Airway epithelial cell (primary cell): ENCODE results near the gene POU2F3. TPM values are rescaled to one million over a fixed set of nuclear protein-coding genes. Genes with fewer than 3 reads are reported as not detected.

Experiments used
- total RNA-seq: library from RNA; depleted of rRNA; stranded (reverse); fragments of >200 nt; gene quantifications from 2 replicates; pipeline ENCODE4 v1.2.3, GENCODE V29; 2015

The POU2F3 gene
- total RNA-seq: 0.49 and 0.51 TPM in 2 replicates

DNA sequence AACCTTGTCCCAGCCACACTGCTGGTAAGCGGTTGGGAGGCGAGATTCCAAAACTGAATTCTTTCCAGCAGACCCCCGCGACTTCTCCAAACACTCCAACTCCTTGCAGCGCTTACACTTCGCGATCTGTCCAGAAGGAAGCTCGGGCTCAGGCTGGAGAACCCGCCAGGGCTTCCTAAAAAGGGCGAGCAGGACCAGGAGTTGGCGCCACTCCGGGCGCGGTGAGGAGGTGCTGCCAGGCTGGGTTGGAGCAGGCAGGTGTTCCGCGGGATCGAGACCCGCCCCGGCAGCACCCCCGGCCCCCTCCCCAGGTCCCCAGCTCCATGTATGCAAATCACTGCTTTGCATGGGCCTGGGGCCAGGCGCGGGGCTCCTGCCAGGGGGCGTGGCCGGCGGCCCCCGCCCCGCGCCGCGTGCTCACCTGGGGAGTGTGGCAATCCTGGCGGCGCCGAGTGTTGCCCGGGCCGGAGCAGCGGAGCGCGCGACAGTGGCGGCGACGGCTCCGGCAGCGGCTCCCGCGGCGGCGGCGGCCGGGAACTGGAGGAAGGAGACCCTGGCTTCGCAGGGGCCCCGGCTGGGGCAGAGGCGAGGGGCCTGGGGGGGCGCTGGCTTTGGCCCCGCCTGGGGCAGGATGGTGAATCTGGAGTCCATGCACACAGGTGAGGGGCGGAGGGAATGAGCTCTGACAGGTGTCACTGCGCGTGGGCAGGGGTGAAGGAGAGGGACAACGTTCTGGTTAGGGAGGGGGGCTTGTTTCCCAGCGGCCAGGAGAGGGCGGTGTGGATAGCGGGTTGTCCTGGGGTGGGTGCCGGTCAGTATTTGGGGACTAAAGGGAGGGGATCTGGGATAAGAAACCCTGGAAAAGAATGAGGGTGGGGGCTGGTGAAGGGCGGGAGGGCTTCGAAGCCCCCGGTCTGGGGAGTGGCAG lies at the start of gene POU2F3:
Gene POU2F3 (plus strand): TSS at position 428 of the 928 bp plus-strand sequence. CDS start 204 bp downstream, at position 632.

DNA sequence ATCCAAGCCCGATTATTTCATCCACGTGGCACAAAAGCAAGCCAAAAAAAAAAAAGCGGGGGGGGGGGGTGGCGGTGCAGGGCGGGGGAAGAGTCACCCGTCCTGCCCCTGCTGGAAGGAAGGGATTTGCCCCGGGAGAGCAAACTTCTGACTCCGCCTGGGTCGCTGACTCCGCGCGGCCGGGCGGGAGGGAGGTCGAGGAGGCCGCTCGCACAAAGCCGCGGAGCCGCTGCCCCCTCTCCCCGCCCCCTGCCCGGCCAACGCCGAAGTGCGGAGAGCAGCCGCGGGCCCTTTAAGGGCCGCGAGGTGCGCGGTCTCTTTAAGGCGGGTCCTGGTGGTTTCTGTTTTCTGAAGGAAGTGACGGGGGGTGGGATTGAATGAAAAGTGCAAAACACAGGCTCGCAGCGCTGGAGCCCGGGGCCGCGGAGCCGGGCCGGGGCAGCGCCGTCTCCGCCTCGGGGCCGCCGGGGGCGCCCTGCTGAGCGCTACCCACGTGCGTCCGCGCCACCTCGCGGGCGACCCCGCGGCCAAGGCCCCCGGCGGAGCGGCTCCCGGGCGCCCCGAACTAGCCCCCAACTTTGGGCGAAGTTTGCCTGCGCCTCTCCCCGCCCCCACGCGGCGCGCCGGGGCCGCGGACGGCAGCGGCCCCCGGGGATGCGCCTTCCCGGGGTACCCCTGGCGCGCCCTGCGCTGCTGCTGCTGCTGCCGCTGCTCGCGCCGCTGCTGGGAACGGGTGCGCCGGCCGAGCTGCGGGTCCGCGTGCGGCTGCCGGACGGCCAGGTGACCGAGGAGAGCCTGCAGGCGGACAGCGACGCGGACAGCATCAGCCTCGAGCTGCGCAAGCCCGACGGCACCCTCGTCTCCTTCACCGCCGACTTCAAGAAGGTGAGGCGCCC lies 29.1 kb upstream of the POU2F3 start, which contains the start of gene OAF:
Gene OAF (plus strand): TSS at position 407 of the 896 bp plus-strand sequence. CDS start 248 bp downstream, at position 655.

DNA sequence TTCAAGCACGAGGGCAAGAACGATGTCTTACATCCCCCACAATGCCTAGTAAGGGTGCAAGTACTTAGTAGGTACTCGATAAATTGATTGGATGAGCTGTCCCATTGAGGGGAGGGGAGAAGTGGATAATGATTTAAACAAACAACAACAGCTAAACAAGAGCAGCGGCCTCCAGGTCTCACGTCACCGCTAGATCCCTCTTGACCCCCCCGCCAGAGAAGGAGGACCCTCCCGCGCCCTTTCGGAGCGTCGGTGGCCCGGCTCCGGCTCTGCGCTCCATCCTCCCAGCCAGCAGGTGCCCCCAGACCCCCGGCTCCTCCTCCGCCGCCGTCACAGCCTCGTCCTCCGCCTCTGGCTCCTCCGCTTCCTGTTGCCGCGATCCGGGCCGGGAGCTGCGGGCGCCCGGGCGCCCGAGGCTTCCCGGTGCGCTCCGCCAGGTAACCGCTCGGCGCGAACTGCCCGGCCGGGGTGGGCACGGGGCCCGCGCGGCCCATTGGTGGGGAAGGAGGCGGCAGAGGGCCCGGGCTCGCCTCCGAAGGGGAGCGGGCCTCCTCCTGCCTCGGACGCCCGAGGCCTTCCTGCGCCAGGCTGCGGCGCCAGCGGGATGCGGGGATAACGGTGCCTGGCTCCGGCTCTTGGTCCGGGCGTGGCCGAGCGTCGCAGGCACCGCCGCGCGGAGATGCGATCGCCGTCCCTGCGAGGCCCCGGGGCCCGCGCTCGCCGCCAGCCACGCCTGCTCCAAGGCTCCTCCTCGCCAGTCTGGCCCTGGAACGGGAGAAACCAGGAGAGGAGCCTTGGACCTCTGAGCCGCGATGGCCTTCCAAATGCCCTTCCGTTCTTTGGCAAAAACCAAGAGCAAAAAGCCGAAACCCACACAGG lies 85.2 kb downstream of the POU2F3 start, which contains the start of gene TLCD5:
Gene TLCD5 (plus strand): TSS at position 368 of the 879 bp plus-strand sequence. CDS start 2,143 bp downstream, outside the sequence.

DNA sequence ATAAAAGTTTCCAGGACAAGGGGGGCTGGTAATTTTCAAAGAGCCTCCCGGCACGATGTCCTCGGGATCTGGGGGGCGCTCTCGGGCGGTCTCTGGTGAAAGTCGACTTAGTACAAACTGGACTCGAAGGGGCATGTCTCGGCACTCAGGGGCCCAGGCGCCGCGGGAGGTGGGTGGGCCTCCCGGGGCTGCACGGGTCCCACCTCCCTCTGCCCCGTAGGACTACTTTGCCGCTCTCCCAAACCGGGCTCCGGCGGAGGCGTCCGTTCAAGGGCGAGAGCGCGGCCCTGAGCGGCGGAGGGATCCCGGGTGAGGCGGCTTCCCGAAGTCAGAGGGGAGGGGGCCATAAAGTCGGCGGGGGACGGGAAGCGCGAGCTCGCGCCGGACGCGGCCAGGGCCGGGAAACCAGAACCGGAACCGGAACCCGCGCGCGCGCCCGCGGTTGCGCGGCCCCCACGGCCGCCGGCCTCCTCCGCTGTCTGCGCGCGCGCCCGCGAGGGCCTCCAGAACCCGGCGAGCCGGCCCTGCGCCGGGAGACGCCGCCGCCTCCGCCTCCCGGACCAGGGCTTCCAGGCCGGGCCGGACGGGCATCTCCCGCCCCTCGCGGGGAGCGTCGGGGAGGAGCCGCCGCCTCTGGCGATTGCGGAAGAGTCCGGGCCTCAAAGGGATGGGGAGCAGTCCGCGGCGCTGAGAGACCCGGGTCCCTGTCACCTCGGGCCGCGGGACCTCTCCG lies 96.1 kb downstream of the POU2F3 start, which contains the start of gene ARHGEF12:
Gene ARHGEF12 (plus strand): TSS at position 506 of the 733 bp plus-strand sequence. CDS start 831 bp downstream, outside the sequence.

Other genes starting within 250 kb of the POU2F3 start
- 314 and 489 TPM in 2 replicates for gene TRIM29, start 102.0 kb upstream of the POU2F3 start, total RNA-seq
- gene OAF, start 29.1 kb upstream of the POU2F3 start, total RNA-seq: 25.7 and 26.0 TPM in 2 replicates
- 1.3 and 2.0 TPM in 2 replicates for gene TLCD5, start 85.2 kb downstream of the POU2F3 start, total RNA-seq
- gene ARHGEF12, start 96.3 kb downstream of the POU2F3 start, total RNA-seq: 32.6 and 45.4 TPM in 2 replicates